Keratinocyte (primary cell): Measurements from ENCODE around the gene SLC28A3. TPM values are rescaled to one million over a fixed set of nuclear protein-coding genes. Genes with fewer than 3 reads are reported as not detected.

ENCODE experiments used
- DNase-seq: peaks from one replicate; pipeline ENCODE4 v3.0.0-alpha.2; 2011; ENCODE audit warnings: low read depth, missing footprints, low spot score
- FAIRE-seq: peaks from 2 replicates; lab custom pipeline; 2011; peaks lifted over from hg19 to GRCh38; lab: Jason Lieb, UNC
- H2AFZ ChIP-seq: 2 replicates; pipeline ENCODE4 v1.6.0; 2012; ENCODE audit warnings: low read length, control low read depth, inconsistent platforms; ENCODE audit not compliant: control insufficient read depth
- H3K27ac ChIP-seq: 2 replicates; pipeline ENCODE4 v1.5.1; 2011; ENCODE audit warnings: low read length; ENCODE audit not compliant: control insufficient read depth, insufficient read depth
- H3K27me3 ChIP-seq: 3 replicates; pipeline ENCODE4 v1.6.0; 2011; ENCODE audit warnings: low read length; ENCODE audit not compliant: control insufficient read depth, insufficient read depth; ENCODE audit errors: extremely low read depth
- H3K36me3 ChIP-seq, 2 experiments: 2 replicates in 1 of 2; 3 replicates in 1 of 2; pipeline ENCODE4 v1.5.1; 2011; ENCODE audit warnings: low read length in 2 of 2, mild to moderate bottlenecking in 1 of 2; ENCODE audit not compliant: control insufficient read depth in 2 of 2, insufficient read depth in 2 of 2; ENCODE audit errors: extremely low read depth in 1 of 2
- H3K4me1 ChIP-seq: 3 replicates; pipeline ENCODE4 v1.5.1; 2011; ENCODE audit warnings: low read length; ENCODE audit not compliant: control insufficient read depth, insufficient read depth; ENCODE audit errors: extremely low read depth
- H3K4me2 ChIP-seq: 3 replicates; pipeline ENCODE4 v1.6.0; 2011; ENCODE audit warnings: low read depth, low read length; ENCODE audit not compliant: control insufficient read depth, insufficient read depth; ENCODE audit errors: extremely low read depth
- H3K4me3 ChIP-seq, 3 experiments: fragments of 200-600 bp in 1 of 3; sonication (generic) in 1 of 3; 2 replicates in 2 of 3; 3 replicates in 1 of 3; pipeline ENCODE4 v1.5.1; 2011 to 2016; ENCODE audit warnings: low read length in 3 of 3, mild to moderate bottlenecking in 3 of 3, control low read depth in 2 of 3, inconsistent platforms in 1 of 3, low read depth in 1 of 3, mixed read lengths in 1 of 3, mixed run types in 1 of 3, moderate library complexity in 1 of 3; ENCODE audit not compliant: control insufficient read depth in 2 of 3, insufficient read depth in 2 of 3; ENCODE audit errors: extremely low read depth in 1 of 3
- H3K79me2 ChIP-seq: 2 replicates; pipeline ENCODE4 v1.6.0; 2012; ENCODE audit warnings: low read length; ENCODE audit not compliant: control insufficient read depth, insufficient read depth
- H3K9ac ChIP-seq: 3 replicates; pipeline ENCODE4 v1.6.0; 2011; ENCODE audit warnings: low read length; ENCODE audit not compliant: control insufficient read depth, insufficient read depth; ENCODE audit errors: extremely low read depth
- H3K9me1 ChIP-seq: 3 replicates; pipeline ENCODE4 v1.6.0; 2011; ENCODE audit warnings: low read length; ENCODE audit not compliant: control insufficient read depth, insufficient read depth; ENCODE audit errors: extremely low read depth
- H3K9me3 ChIP-seq: 2 replicates; pipeline ENCODE4 v1.5.1; 2012; ENCODE audit warnings: low read depth, low read length; ENCODE audit not compliant: control insufficient read depth
- H4K20me1 ChIP-seq: 3 replicates; pipeline ENCODE4 v1.6.0; 2011; ENCODE audit warnings: low read length; ENCODE audit not compliant: control insufficient read depth, insufficient read depth; ENCODE audit errors: extremely low read depth
- CTCF ChIP-seq, 3 experiments: IDR thresholded peaks in 1 of 3; conservative IDR thresholded peaks in 1 of 3; optimal IDR thresholded peaks in 1 of 3; 2 replicates in 2 of 3; 3 replicates in 1 of 3; pipeline versions ENCODE3 to v1.5.1; 2011; ENCODE audit warnings: low read length in 3 of 3, mild to moderate bottlenecking in 3 of 3, moderate library complexity in 2 of 3, control low read depth in 1 of 3, inconsistent platforms in 1 of 3; ENCODE audit not compliant: insufficient read depth in 2 of 3; ENCODE audit errors: extremely low read depth in 1 of 3
- EZH2 ChIP-seq: IDR thresholded peaks from one replicate; pipeline ENCODE4 v1.6.1; 2012; ENCODE audit warnings: inconsistent platforms, mild to moderate bottlenecking, low read length, moderate library complexity
- dilution Hi-C: fragments of 300-500 bp; cut with MboI; formaldehyde crosslinking; loops from one replicate; pipeline ENCODE4 v1.7.0; 2020; ENCODE audit warnings: low sequenced_read_pairs; ENCODE audit not compliant: extremely low pct_ligation_motif_present
- polyA plus RNA-seq, 5 experiments: library from polyadenylated mRNA; depleted of rRNA in 3 of 5; stranded (reverse) in 3 of 5; stranded (forward) in 1 of 5; unstranded in 1 of 5; fragments of >200 nt; gene quantifications; 1 replicate in 1 of 5; 2 replicates in 3 of 5; 3 replicates in 1 of 5; pipeline versions ENCODE4 v1.2.1 to v1.2.3, GENCODE V29; 2011 to 2012; ENCODE audit warnings: missing spikeins in 2 of 5, low read depth in 1 of 5, low replicate concordance in 1 of 5

The SLC28A3 gene
- polyA plus RNA-seq, 1 donor (not counting 4 experiments of a cell fraction or from before 2014, with no cell fraction given), result 2.4 TPM

- no peaks in the 10 kb centered on the region for H3K79me2 ChIP-seq
- H3K36me3 ChIP-seq, result no peaks in the 10 kb centered on the region
- no peak overlapping the region for H3K4me3 ChIP-seq
- H3K27ac ChIP-seq, result no peak overlapping the region
- no peaks in the 10 kb centered on the region for H4K20me1 ChIP-seq
- TF ChIP-seq CTCF (optimal IDR thresholded peaks at IDR 0.05 in 1 of 3, IDR thresholded peaks at IDR 0.05 in 1 of 3, conservative IDR thresholded peaks at IDR 0.05 in 1 of 3; ENCODE audit: extremely low read depth in 1 of 3, insufficient read depth in 2 of 3, low read length in 3 of 3), result no peak
- no peak for TF ChIP-seq EZH2
- no peaks in the 10 kb centered on the region for H3K9me1 ChIP-seq
- H3K4me1 ChIP-seq, result no peaks in the 10 kb centered on the region
- no peak overlapping the region for H2AFZ ChIP-seq
- H3K9me3 ChIP-seq, result no peaks in the 10 kb centered on the region
- FAIRE-seq (no peak), DNase-seq (no peak)
- dilution Hi-C loops, result no loop called here
- no peak overlapping the region for H3K9ac ChIP-seq
- no peak overlapping the region for H3K4me2 ChIP-seq
- no peaks in the 10 kb centered on the region for H3K27me3 ChIP-seq
These were observed 42.6 kb upstream of the SLC28A3 start for GRCh38 chr9:84383178-84383577.

- no peak overlapping the region for H3K9ac ChIP-seq
- no peak overlapping the region for H2AFZ ChIP-seq
- no peak overlapping the region for H3K4me2 ChIP-seq
- H3K9me3 ChIP-seq, result no peaks in the 10 kb centered on the region
- H3K27me3 ChIP-seq, result no peaks in the 10 kb centered on the region
- FAIRE-seq (no peak), DNase-seq (no peak)
- H3K9me1 ChIP-seq, result no peaks in the 10 kb centered on the region
- no peaks in the 10 kb centered on the region for H3K79me2 ChIP-seq
- no peaks in the 10 kb centered on the region for H3K36me3 ChIP-seq
- dilution Hi-C loops, result no loop called here
- TF ChIP-seq EZH2 (no peak), CTCF (optimal IDR thresholded peaks at IDR 0.05 in 1 of 3, IDR thresholded peaks at IDR 0.05 in 1 of 3, conservative IDR thresholded peaks at IDR 0.05 in 1 of 3; ENCODE audit: extremely low read depth in 1 of 3, insufficient read depth in 2 of 3, low read length in 3 of 3) (no peak)
- no peaks in the 10 kb centered on the region for H4K20me1 ChIP-seq
- no peak overlapping the region for H3K27ac ChIP-seq
- H3K4me1 ChIP-seq, result no peaks in the 10 kb centered on the region
- no peak overlapping the region for H3K4me3 ChIP-seq
These were observed 42.2 kb upstream of the SLC28A3 start for GRCh38 chr9:84382720-84383119.
